HG02759 (cell line): Measurements from ENCODE around the gene CDC20.
"Not testable (repeated sequence)": the region's sequence is repeated elsewhere in the genome, so short reads cannot be mapped to it uniquely, and the experiment has no call there.

Experiments
- ATAC-seq: cut with Tn5 transposase; IDR thresholded peaks from one replicate; pipeline ENCODE4 v1.9.1; 2021; ENCODE audit warnings: mild to moderate bottlenecking, moderate library complexity; ENCODE audit not compliant: unreplicated experiment

CDC20 gene

DNA sequence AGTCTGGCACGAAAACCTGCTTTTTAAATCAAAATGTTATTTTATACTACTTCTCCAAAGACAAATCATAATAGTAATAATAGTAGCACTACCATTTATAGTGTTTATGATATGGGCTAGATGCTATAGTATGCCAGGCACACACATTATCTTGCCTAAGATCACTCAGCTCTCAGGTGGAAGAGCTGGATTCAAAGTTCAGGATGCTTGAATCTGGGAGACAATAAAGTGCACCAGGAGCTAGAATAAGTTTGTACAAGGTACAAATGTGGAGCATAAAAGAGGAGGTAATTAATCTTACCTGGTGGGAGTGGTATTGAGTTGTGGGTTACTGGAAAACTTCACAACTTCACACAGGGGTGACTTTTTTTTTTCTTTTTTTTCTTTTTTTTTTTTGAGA, 19.1 kb downstream of the CDC20 start:
- ATAC-seq = no peak

GRCh38 chr1:43379476-43379875, 20.7 kb downstream of the CDC20 start:
- ATAC-seq = no peak

GRCh38 chr1:43381612-43382011, 22.8 kb downstream of the CDC20 start:
- no peak for ATAC-seq

- ATAC-seq = no peak
Measured at GRCh38 chr1:43382027-43382779, 23.4 kb downstream of the CDC20 start.

DNA sequence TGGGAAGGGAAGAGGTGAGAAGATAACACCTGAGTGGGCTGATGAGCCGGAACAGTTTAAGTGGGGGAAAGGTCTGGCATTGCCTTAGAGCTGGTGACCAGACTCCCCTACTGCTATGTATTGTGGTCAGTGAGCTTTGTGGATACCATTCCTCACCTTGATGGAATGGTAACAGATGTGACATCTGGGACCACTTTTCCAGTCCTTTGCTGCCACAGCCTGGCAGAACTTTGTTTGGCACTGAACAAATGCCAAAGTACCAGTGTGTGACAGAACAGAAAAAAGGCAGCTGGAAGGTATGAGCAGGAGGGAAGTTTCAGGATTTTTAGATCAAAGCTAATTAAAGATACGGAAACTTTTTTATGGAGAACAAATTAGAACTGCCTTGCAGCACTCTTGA, 24.7 kb downstream of the CDC20 start:
- no peak for ATAC-seq

GRCh38 chr1:43386676-43387075, 27.9 kb downstream of the CDC20 start:
- no peak for ATAC-seq

GRCh38 chr1:43387976-43388599, 29.3 kb downstream of the CDC20 start:
- no peak for ATAC-seq

DNA sequence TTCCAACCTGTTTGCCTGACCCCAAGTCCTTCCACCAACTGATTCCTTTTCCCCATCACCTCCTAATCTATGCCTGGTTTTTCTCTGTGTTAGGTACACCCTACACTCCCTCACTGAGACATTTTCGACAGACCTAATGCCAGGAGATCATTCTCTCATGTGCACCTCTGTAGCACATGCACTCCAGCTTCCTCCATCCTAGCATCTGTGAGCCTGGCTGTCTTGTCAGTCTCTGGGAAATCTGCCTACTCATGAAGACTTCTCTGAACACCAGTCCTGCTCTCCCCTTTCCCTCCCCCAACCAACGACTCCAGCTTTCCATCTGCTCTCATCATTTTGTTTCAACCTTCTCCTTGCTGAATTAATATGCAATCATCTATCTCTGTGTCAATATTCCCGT, 29.8 kb downstream of the CDC20 start:
- no peak for ATAC-seq

DNA sequence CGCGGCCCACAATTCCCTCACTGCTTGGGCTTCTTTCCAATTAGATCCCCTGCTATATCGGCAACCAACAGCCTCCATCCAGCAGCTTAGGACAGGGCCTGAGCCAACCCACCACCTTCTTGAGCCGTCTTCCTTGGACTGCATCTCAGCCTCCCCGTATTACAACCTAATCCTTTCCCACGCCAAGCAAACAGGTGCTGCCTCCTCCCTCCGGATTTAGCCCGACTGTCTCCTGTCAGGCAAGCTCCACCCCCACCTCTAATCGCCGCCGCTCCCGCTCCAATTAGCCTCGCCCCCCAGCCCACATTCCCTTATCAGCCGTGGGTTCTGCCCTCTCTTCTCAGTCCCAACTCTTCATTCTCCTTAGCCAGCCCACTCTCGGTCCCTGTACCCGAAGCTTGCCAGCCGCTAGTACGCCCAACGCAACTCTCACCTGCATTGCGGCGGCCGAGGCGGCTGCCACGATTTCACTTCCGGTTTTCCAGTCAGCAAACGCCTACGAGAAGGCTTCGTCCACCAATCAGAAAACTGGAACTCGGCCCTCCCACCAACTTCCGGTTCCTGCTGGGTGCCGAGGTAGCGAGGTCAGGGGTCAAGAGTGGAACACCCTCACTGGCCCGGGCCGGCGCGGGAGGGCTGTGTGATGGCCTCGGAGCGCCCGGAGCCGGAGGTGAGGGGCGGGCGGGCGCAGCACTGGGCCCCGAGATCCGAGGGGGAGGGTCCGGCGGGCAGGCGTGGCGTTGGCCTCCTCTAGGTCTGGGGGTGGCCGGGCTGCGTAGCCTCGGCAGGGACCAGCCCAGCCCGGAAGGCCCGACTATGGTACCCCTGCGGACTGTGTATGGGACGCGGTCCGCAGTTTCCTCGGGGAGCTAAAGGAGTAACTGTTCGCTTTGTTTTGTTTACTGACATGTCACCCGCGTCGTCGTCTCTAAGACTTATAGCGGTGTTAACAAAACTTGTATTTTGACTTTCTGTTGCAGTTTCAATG, 30.8 kb downstream of the CDC20 start, which contains the start of the genes MED8 and SZT2:
TSS of gene MED8 (minus strand) at position 475 of the 988 bp plus-strand sequence. CDS start at position 439, 36 bp downstream.
TSS of gene SZT2 (plus strand) at position 574 of the 988 bp plus-strand sequence. CDS start at position 644, 70 bp downstream.
- peak; percentile 92 for ATAC-seq

GRCh38 chr1:43392702-43393101, 33.9 kb downstream of the CDC20 start:
- ATAC-seq = no peak

GRCh38 chr1:43395523-43395922, 36.7 kb downstream of the CDC20 start:
- ATAC-seq = no peak

GRCh38 chr1:43396059-43396458, 37.3 kb downstream of the CDC20 start:
- no peak for ATAC-seq

GRCh38 chr1:43398227-43398626, 39.4 kb downstream of the CDC20 start:
- ATAC-seq = no peak

DNA sequence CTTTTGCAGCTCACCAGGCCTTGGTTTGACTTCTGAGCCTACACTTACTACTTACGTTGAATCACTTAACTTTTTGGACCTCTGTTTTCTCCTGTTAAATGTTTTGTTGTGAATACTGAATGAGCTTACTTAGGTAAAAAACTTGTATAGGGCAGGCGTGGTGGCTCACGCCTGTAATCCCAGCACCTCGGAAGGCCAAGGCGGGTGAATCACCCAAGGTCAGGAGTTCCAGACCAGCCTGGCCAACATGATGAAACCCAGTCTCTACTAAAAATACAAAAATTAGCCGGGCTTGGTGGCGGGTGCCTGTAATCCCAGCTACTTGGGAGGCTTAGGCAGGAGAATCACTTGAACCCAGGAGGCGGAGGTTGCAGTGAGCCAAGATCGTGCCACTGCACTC, 41.7 kb downstream of the CDC20 start:
- not testable (repeated sequence) for ATAC-seq

GRCh38 chr1:43402089-43402865, 43.5 kb downstream of the CDC20 start:
- no peak for ATAC-seq

DNA sequence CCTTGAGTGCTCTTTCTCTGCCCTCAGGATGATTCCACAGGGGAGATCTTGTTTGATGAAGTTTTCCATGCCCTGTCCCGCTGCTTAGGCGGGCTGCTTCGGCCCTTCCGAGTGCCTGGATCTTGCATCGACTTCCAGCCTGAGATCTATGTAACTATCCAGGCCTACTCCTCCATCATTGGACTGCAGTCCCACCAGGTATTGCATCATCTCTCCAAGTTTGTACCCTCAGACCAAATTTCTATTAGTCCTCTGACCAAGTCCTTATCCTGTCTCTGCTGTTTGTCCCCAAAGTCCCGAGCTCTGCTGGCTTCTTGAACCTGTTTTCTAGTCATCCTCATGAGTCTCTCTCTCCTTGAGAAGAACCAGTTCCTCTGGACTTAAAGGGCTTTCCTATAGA, 45.6 kb downstream of the CDC20 start:
- no peak for ATAC-seq

GRCh38 chr1:43405219-43405875, 46.6 kb downstream of the CDC20 start:
- ATAC-seq = no peak

DNA sequence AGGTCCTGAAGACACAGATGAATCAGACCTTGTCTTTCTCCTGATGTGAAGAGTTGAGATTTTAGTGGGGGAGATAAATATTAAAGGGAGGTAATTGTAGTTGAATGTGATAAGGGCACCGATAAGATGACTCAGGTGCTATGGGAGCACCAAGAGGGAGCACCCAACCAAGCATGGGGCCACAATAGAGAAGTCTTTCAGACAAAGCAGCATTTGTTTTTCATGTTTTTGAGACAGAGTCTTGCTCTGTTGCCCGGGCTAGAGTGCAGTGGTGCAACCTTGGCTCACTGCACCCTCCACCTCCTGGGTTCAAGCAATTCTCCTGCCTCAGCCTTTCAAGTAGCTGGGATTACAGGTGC, 47.1 kb downstream of the CDC20 start:
- ATAC-seq = no peak

- ATAC-seq = no peak
Measured at GRCh38 chr1:43410571-43410970, 51.8 kb downstream of the CDC20 start.
